Measurements from ENCODE around the gene KCNN4. TPM values are rescaled to one million over a fixed set of nuclear protein-coding genes. Genes with fewer than 3 reads are reported as not detected.

The KCNN4 gene
- total RNA-seq, 1 experiment from 2014 or later = 3.0 TPM

GRCh38 chr19:43768273-43769050, 12.3 kb downstream of the KCNN4 start:
- Mint-ChIP-seq H3K27me3 (ENCODE audit: insufficient read depth, unreplicated experiment) (no peaks in the 10 kb centered on the region), H3K27ac (ENCODE audit: unreplicated experiment) (peak overlapping the region; percentile 63), H3K36me3 (ENCODE audit: insufficient read depth, unreplicated experiment) (peaks cover 7% of the 10 kb centered on the region), H3K4me1 (ENCODE audit: low read depth, unreplicated experiment) (peaks cover 19% of the 10 kb centered on the region), H3K4me3 (ENCODE audit: unreplicated experiment) (no peak overlapping the region), H3K9me3 (ENCODE audit: unreplicated experiment) (no peaks in the 10 kb centered on the region)
- no TSS peak for BruUV-seq (replicated peaks)
- no peak for TF ChIP-seq CTCF (IDR thresholded peaks at IDR 0.05; ENCODE audit: insufficient read depth in 1 of 2, low read depth in 1 of 2, low read length in 1 of 2, severe bottlenecking in 1 of 2, unreplicated experiment in 1 of 2)
- ChIA-PET CTCF (interaction anchor here (1.0 to 1.1 kb wide), 2 partner anchors 43 to 249 kb away, joined by 3 read pairs; no protein-coding TSS in a partner anchor), POLR2A (interaction anchor here (0.8 kb wide), 1 partner anchor 14 kb away, joined by 5 read pairs; the partner anchor contains the start of gene SMG9)
- Histone ChIP-seq H3K36me3 (ENCODE audit: control insufficient read depth, insufficient read depth, low read length) (peaks cover 1% of the 10 kb centered on the region; the same call in 1 of the 2 replicates), H3K9me3 (no peaks in the 10 kb centered on the region), H3K27me3 (replicated peaks; ENCODE audit: control insufficient read depth, insufficient read depth, low read length) (no peaks in the 10 kb centered on the region), H3K4me1 (peaks cover 5% of the 10 kb centered on the region; the same call in 1 of the 2 replicates), H3K4me3 (ENCODE audit: low read depth, low read length) (no peak overlapping the region)
- DNase-seq = peak; percentile 50 to 59
- intact Hi-C loops (cut with micrococcal nuclease; ENCODE audit: unreplicated experiment) = no loop called here

DNA sequence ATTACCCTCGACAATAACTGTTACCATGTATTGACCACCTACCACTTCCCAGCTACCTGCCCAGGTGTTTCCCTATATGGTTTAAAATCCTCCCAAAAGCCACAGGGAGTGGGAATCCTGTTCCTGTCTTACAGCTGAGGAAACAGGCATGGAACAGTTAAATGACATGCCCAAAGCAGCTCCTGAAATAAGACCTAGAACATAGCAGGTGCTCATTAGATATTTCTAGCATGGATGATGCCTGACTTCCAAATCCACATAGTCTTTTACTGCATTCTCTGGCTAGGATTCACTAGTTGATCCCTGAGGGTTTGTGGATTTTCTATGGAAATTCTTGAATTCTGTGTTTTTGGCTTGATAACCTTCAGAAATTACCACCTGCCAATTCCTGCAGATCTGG, 13.0 kb downstream of the KCNN4 start:
- intact Hi-C loops (cut with micrococcal nuclease; ENCODE audit: unreplicated experiment) = no loop called here
- peaks cover 19% of the 10 kb centered on the region for H3K4me1 Mint-ChIP-seq (ENCODE audit: low read depth, unreplicated experiment)
- TF ChIP-seq CTCF (IDR thresholded peaks at IDR 0.05; ENCODE audit: insufficient read depth in 1 of 2, low read depth in 1 of 2, low read length in 1 of 2, severe bottlenecking in 1 of 2, unreplicated experiment in 1 of 2) = no peak
- no peak overlapping the region for H3K4me3 Mint-ChIP-seq (ENCODE audit: unreplicated experiment)
- Histone ChIP-seq H3K4me1 (peaks cover 5% of the 10 kb centered on the region; the same call in 1 of the 2 replicates), H3K36me3 (ENCODE audit: control insufficient read depth, insufficient read depth, low read length) (peaks cover 1% of the 10 kb centered on the region; the same call in 1 of the 2 replicates), H3K27me3 (replicated peaks; ENCODE audit: control insufficient read depth, insufficient read depth, low read length) (no peaks in the 10 kb centered on the region), H3K9me3 (no peaks in the 10 kb centered on the region), H3K4me3 (ENCODE audit: low read depth, low read length) (no peak overlapping the region)
- DNase-seq = no peak
- H3K9me3 Mint-ChIP-seq (ENCODE audit: unreplicated experiment) = no peaks in the 10 kb centered on the region
- peaks cover 12% of the 10 kb centered on the region for H3K36me3 Mint-ChIP-seq (ENCODE audit: insufficient read depth, unreplicated experiment)
- H3K27me3 Mint-ChIP-seq (ENCODE audit: insufficient read depth, unreplicated experiment) = no peaks in the 10 kb centered on the region
- H3K27ac Mint-ChIP-seq (ENCODE audit: unreplicated experiment) = no peak overlapping the region
- no TSS peak for BruUV-seq (replicated peaks)
- POLR2A ChIA-PET = interaction anchor here (0.8 kb wide), 1 partner anchor 13 kb away, joined by 5 read pairs; the partner anchor contains the start of gene SMG9
- CTCF ChIA-PET = interaction anchor here (1.0 kb wide), 1 partner anchor 42 kb away, joined by 3 read pairs; no protein-coding TSS in a partner anchor

- Histone ChIP-seq H3K36me3 (ENCODE audit: control insufficient read depth, insufficient read depth, low read length) (peaks cover 1% of the 10 kb centered on the region; the same call in 1 of the 2 replicates), H3K4me3 (ENCODE audit: low read depth, low read length) (no peak overlapping the region), H3K4me1 (peaks cover 5% of the 10 kb centered on the region; the same call in 1 of the 2 replicates), H3K9me3 (no peaks in the 10 kb centered on the region), H3K27me3 (replicated peaks; ENCODE audit: control insufficient read depth, insufficient read depth, low read length) (no peaks in the 10 kb centered on the region)
- CTCF ChIA-PET = no interaction called here
- Mint-ChIP-seq H3K9me3 (ENCODE audit: unreplicated experiment) (no peaks in the 10 kb centered on the region), H3K36me3 (ENCODE audit: insufficient read depth, unreplicated experiment) (peaks cover 14% of the 10 kb centered on the region), H3K27ac (ENCODE audit: unreplicated experiment) (no peak overlapping the region), H3K4me3 (ENCODE audit: unreplicated experiment) (no peak overlapping the region), H3K27me3 (ENCODE audit: insufficient read depth, unreplicated experiment) (no peaks in the 10 kb centered on the region), H3K4me1 (ENCODE audit: low read depth, unreplicated experiment) (peaks cover 19% of the 10 kb centered on the region)
- intact Hi-C loops (cut with micrococcal nuclease; ENCODE audit: unreplicated experiment) = no loop called here
- POLR2A ChIA-PET = no interaction called here
- no TSS peak for BruUV-seq (replicated peaks)
- no peak for DNase-seq
- TF ChIP-seq CTCF (IDR thresholded peaks at IDR 0.05; ENCODE audit: insufficient read depth in 1 of 2, low read depth in 1 of 2, low read length in 1 of 2, severe bottlenecking in 1 of 2, unreplicated experiment in 1 of 2) = no peak
Measured at GRCh38 chr19:43767316-43767715, 13.5 kb downstream of the KCNN4 start.
